Vagina (tissue), 2 donors: ENCODE data around the gene BUD31.

ENCODE experiments used
- POLR2A ChIP-seq, 2 donors: fragments of 450-650 bp; IDR thresholded peaks; one replicate each; pipeline ENCODE4 v1.6.1; 2017; ENCODE audit warnings: antibody characterized with exemption in 2 of 2, mild to moderate bottlenecking in 2 of 2, moderate library complexity in 2 of 2
- POLR2AphosphoS5 ChIP-seq, 2 donors: sonication (generic); formaldehyde crosslinking; IDR thresholded peaks; one replicate each; pipeline ENCODE4 v1.9.0; 2017; ENCODE audit warnings: antibody characterized with exemption in 2 of 2, mild to moderate bottlenecking in 2 of 2, low read depth in 1 of 2; ENCODE audit not compliant: insufficient read depth in 1 of 2
- TF ChIP-seq, protein P1 (sequence below), 3 experiments: fragments of 450-650 bp in 2 of 3; fragments of 200-600 bp in 1 of 3; sonication (generic) in 1 of 3; IDR thresholded peaks; one replicate each; pipeline ENCODE4 v1.5.1; 2017 to 2019; ENCODE audit warnings: antibody characterized with exemption in 3 of 3, mild to moderate bottlenecking in 2 of 3, moderate library complexity in 2 of 3

DNA sequence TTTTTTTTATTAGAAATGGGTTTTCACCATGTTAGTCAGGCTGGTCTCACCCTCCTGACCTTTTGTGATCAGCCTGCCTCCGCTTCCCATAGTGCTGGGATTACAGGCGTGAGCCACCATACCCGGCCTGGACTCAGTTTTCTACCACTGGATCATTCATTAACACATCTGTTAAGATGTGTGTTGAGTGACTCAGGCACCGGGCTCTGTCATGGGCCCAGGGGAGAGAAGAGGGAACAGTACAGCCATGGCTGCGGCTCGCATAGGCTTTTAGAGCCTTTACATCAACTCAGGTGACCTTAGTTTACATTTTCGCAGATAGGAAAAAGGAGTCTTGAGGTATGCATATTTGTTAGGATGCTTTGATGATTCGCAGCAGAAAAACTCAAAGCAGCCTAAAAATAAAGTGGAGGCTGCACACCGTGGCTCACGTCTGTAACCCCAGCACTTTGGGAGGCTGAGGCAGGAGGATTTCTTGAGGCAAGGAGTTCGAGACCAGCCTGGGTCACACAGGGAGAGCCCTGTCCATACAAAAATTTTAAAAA, 37.3 kb upstream of the BUD31 start:
- TF ChIP-seq, protein P1, sequence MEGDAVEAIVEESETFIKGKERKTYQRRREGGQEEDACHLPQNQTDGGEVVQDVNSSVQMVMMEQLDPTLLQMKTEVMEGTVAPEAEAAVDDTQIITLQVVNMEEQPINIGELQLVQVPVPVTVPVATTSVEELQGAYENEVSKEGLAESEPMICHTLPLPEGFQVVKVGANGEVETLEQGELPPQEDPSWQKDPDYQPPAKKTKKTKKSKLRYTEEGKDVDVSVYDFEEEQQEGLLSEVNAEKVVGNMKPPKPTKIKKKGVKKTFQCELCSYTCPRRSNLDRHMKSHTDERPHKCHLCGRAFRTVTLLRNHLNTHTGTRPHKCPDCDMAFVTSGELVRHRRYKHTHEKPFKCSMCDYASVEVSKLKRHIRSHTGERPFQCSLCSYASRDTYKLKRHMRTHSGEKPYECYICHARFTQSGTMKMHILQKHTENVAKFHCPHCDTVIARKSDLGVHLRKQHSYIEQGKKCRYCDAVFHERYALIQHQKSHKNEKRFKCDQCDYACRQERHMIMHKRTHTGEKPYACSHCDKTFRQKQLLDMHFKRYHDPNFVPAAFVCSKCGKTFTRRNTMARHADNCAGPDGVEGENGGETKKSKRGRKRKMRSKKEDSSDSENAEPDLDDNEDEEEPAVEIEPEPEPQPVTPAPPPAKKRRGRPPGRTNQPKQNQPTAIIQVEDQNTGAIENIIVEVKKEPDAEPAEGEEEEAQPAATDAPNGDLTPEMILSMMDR (IDR thresholded peaks at IDR 0.05), result no peak
- no peak for TF ChIP-seq POLR2A (IDR thresholded peaks at IDR 0.05)
- no peak for TF ChIP-seq POLR2AphosphoS5 (IDR thresholded peaks at IDR 0.05; ENCODE audit: insufficient read depth in 1 of 2, low read depth in 1 of 2)
